Stimulated activated CD4-positive, alpha-beta T cell treated with anti-CD3 and anti-CD28 coated beads, TNF-alpha, amount 100 ng/mL, for 48 hours (primary cell): ENCODE measurements around the gene PAFAH1B1.
"Not testable (repeated sequence)": the region's sequence is repeated elsewhere in the genome, so short reads cannot be mapped to it uniquely, and the experiment has no call there.

Source experiments
- DNase-seq, 3 donors: peaks; one replicate each; pipeline ENCODE4 v3.0.0-alpha.2; 2020; ENCODE audit warnings: low read depth in 3 of 3

PAFAH1B1 gene

DNA sequence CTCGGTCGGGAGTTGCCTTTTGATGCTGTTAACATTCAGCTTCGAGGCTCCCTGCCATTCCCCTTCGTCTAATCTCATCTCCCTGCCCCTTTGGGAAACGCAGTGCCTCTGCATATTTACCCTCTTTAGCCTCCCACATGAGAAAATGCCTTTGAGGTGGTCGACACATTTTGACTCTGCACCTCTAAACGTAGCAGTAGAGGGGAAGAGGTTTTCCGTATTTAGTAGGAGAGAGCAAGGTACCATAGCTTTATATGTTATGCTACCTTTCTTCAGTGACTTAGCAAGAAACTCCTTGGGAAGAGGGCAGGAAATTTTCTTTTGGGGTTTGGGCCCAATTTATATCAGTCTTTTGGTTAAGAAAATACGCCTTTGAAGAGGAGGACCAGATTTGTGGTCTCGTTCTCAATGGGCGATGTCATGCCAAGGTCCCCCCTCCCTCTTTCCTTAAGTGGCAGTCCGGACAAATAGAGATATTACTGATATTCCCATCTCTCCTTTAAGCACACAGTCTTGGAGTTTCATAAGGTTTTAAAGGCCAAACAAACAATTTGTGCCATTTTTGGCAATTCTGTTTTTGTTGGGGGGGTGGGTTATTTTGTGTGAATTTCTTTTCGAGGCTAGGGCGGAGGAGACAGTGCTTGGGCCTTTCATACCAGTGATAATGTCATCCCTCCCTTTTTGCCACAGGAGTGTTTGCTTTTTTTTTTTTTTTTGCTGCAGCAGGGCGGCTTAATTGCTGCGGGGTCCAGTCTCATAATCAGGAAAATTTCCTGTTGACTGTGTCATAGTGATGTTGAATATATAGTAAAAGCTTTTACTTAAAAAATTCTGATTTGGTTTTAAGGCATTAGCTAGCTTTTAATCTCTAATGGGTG is 1.5 kb downstream of the PAFAH1B1 start:
- no peak for DNase-seq

DNA sequence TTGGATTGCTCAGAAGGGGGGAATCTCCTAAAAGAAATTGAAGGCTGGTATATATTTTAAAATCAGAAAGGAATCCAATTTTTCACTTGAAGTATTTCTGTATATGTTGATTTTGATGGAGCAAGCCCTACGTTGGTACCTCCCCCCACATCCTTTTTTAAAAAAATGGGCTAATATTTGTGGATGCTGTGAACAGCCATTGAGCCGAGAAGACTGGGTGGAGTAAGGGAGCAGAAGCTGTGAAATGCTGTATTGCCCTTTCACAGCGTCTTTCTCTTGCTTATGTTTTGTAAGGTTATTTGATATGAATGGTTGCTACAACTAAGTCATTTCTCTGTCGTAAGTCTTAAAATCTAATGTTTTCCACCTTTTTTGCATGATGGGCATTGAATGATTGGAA is 2.3 kb downstream of the PAFAH1B1 start:
- no peak for DNase-seq

DNA sequence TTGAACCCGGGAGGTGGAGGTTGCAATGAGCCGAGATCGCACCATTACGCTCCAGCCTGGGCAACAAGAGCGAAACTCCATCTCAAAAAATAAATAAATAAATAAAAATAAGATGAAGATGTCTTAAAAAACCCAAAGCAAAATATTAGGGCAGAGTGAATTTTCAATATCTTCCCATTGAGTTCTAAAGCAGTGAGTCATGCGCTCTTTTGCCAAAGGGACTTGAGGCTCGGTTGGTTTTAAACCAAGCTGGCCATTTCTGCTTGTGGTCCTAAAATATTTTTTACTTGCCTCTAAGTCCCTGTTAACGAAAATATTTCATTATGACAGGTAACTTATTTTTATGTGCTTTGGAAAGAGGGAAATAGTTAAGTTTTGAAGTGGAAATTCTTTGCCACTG is 4.7 kb downstream of the PAFAH1B1 start:
- DNase-seq = no peak

DNA sequence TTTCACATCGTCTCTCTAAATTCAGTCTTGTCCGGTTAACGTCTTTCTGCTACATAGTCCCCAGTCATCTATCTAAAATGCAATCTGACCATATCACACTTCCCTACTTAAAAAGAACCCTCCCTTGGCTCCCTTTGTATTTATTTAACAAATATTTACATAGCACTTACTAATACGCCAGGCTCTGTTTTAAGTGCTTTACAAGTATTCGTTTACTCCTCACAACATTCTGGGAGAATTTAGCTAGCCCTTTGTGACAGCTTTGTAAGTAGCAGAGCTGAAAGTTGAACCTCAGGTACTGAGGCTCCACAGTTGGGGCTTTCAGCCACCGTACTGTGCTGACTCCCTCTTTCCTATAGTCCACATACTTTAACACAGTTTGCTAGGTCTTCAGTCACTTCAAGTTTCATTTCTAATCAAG is 9.2 kb downstream of the PAFAH1B1 start:
- no peak for DNase-seq

DNA sequence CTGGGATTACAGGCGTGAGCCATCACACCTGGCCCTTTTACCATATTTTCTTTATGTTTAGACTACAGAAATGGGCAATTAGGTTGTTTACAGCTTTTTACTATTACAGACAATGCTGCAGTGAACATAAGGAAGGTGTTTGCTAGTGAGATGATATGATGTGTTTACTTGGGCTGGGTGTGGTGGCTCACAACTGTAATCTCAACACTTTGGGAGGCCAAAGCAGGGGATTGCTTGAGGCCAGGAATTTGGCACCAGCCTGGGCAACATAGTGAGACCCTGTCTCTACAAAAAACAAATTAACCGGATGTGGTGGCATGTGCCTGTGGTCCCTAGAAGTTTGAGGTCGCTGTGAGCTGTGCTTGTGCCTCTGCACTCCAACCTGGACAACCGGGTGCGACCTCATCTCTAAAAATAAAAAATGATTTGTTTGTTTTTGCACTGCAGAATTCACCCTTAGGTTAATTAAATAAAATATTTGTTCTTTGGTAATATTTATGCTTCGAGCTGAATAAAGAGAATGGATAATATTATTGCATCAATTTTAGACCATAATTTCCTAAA is 15.0 kb downstream of the PAFAH1B1 start:
- DNase-seq = no peak

DNA sequence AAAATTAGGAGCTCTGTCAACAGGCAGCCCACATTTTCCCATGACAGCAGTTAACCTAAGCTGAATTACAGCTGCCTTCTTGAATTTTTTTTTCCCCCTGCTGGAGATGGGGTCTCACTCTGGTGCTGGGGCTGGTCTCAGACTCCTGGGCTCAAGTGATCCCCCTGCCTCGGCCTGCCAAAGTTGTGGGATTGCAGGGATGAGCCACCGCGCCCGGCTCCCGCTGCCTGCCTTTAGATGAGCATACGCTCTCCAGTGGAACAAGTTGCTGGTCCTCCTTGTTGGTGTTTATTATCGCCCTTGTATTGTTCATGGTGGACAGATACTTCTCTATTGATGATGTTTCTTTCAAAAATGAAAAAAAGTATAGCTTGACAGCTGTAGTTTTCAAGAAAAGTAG is 15.6 kb downstream of the PAFAH1B1 start:
- DNase-seq = no peak

DNA sequence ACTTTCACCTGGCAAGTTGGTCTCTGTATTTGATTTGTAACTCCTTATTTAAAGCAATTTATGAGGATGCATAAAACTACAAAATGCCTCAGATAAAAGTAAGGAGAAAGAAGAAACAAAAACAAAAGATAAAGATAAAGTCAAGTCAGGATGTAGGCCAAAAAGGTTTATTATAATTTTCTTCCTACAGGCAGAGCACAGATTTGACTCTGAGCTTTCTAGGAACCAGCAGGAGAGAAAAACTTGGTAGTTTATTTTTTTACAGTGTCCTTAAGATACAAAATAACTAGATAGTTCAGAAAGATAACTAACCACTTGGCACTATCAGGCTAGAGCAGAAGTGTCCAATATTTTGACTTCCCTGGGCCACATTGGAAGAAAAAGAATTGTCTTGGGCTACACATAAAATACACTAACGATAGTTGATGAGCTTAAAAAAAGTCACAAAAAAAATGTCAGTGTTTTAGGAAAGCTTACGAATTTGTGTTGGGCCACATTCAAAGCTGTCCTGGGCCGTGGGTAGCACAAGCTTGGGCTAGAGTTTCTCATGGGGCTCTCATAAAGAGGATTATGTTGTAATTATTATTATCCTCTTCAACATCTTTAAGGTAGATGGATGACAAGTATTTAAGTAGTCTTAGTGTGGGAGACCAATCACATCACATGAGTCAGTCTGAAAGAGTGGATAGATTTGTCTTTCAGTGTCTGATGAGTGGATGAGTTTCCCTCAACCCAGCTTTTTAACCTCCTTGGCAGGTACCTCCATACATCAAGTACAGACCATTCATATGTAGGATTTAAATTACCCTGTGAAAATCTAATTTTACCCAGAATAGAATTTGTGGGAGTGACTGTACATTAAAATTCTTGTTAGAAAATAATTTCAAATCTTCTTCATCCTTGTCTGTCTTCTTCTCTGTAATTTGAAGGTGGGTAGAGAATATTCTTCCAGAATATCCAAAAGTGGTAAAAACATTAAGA is 17.0 kb downstream of the PAFAH1B1 start:
- no peak for DNase-seq

DNA sequence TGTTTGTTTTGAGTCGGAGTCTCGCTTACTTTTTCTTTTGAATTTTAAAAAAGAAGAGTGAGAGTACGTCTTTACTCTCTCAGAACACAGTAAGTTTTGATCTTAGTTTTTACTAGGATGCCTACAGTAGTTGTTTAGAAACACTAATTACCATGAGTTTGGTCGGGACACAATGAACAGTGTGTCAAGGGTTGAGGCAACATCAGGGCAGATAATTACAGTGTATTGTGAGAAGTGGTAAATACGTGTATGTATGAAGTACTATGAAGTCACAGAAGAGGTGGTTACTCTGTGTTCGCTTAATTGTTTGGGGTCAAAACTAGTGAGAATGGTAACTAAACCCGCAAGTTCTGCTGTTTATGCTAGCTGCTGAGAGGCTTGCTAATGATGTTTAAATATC is 18.2 kb downstream of the PAFAH1B1 start:
- no peak for DNase-seq

DNA sequence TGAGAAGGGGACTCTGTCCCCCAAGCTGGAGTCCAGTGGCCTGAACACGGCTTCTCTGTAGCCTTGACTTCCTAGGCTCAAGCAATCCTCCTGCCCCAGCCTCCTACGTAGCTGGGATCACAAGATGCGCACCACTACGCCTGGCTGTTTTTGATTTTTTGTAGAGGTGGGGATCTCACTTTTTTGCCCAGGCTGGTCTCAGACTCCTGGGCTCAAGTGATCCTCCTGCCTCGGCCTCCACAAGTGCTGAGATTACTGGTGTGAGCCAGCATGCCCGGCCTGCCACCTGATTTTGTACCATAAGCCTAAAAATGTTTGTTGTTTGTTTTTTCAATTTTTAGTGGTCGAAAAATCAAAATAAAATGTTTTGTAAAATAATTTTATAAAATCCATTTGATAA is 19.2 kb downstream of the PAFAH1B1 start:
- no peak for DNase-seq

DNA sequence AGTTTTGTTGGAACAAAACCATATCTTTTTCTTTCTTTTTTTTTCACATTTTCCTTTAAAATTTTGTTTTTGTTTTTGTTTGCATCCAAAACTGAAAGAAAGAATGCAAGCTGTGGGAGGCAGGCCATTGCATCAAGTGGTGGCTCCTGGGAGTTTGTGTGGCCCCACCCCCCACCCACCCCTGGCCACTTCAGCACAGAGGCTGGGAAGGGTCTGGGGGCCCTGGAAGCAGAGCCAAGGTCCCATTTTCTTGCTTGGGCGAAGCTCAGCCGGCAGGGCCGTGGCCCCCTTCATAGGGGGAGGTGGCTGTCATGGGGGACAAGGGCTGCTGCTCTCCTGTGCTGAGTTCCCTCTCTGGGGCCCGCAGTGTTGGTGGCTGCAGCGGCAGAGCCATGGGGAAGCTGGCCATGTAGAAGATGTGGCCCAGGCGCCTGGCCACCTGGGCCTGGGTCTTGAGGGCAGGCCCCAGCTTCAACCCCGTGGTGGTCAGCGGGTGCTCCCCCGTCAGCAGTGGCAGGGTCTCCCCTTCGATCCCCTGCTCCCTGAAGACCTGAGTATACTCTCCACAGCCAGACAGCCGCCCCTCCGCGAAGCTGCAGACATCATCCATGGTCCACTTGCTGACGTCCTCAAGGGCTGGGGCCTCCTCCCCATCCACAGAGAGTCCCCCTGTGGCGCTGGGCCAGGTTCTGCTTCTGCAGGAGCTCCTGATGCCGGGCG is 19.8 kb downstream of the PAFAH1B1 start:
- no peak for DNase-seq

DNA sequence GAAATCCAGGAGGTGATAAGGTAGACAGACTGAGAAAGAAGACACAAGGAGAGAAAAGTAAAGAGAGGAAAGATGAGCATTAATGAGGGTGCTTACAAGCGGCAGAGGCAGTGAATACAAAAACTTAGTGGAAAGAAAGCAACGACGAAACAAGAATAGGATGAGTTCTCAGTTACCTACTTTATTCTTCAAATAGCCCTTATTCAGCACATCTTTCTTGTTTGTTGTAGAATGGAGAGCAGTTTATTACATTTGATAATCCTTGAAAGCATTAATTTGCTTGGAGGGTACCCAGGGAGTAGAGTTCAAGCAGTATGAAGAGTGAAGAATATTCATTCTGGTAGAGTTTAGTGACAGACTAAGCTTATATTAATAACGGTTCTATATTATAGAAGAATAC is 22.4 kb downstream of the PAFAH1B1 start:
- no peak for DNase-seq

DNA sequence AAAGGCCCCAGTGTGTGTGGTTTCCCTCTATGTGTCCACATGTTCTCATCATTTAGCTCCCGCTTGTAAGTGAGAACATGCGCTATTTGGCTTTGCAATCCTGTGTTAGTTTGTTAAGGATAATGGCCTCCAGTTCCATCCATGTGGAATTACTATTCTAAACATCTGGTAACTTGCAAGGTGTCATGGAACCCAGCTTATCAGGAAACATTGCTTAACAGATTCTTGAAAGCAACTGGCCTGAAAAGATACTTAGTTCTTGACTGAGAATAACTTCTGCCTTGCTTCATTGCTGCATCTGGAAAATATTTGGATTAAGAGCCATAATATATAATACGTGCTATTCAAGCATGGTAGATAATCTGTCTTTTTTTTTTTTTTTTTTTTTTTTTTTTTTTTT is 27.8 kb downstream of the PAFAH1B1 start:
- no peak for DNase-seq

DNA sequence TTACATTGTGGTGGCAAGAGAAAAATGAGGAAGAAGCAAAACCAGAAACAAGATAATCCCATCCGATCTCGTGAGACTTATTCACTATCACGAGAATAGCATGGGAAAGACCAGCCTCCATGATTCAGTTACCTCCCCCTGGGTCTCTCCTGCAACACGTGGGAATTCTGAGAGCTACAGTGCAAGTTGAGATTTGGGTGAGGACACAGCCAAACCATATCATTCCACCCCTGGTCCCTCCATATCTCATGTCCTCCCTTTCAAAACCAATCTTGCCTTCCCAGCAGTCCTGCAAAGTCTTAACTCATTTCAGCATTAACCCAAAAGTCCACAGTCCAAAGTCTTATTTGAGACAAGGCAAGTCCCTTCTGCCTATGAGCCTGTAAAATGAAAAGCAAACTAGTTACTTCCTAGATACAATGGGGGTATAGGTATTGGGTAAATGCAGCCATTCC is 28.5 kb downstream of the PAFAH1B1 start:
- DNase-seq = not testable (repeated sequence)

DNA sequence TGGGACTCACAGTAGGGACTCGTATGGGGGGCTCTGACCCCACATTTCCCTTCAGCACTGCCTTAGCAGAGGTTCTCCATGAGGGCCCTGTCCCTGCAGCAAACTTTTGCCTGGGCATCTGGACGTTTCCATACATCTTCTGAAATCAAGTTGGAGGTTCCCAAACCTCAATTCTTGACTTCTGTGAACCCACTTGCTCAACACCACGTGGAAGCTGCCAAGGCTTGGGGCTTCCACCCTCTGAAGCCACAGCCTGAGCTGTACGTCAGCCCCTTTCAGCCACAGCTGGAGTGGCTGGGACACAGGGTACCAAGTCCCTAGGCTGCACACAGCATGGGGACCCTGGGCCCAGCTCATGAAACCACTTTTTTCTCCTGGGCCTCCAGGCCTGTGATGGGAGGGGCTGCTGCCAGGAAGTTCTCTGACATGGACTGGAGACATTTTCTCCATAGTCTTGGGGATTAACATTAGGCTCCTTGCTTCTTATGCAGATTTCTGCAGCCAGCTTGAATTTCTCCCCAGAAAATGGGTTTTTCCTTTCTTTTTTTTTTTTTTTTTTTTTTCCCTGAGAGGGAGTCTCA is 29.4 kb downstream of the PAFAH1B1 start:
- DNase-seq = not testable (repeated sequence)

DNA sequence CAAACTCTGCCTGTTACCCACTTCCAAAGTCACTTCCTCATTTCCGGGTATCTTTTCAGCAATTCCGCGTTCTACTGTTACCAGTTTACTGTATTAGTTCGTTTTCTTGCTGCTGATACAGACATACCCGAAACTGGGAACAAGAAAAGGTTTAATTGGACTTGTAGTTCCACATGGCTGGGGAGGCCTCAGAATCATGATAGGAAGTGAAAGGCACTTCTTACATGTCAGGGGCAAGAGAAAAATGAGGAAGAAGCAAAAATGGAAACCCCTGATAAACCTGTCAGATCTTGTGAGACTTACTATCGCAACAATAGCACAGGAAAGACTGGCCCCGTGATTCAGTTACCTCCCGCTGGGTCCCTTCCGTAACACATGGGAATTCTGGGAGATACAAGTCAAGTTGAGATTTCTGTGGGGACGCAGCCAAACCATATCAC is 30.9 kb downstream of the PAFAH1B1 start:
- no peak for DNase-seq

DNA sequence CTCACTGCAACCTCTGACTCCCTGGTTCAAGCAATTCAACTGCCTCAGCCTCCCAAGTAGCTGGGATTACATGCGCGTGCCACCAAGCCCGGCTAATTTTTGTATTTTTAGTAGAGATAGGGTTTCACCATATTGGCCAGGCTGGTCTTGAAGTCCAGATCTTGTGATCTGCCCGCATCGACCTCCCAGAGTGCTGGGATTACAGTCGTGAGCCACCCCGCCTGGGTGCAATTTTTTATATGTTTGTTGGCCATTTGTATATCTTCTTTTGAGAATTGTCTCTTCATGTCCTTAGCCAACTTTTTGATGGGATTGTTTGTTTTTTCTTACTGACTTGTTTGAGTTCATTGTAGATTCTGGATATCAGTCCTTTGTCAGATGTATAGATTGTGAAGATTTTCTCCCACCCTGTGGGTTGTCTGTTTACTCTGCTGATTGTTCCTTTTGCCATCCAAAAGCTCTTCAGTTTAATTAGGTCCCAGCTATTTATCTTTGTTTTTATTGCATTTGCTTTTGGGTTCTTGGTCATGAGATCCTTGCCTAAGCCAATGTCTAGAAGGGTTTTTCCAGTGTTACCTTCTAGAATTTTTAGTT is 33.3 kb downstream of the PAFAH1B1 start:
- DNase-seq = not testable (repeated sequence)

DNA sequence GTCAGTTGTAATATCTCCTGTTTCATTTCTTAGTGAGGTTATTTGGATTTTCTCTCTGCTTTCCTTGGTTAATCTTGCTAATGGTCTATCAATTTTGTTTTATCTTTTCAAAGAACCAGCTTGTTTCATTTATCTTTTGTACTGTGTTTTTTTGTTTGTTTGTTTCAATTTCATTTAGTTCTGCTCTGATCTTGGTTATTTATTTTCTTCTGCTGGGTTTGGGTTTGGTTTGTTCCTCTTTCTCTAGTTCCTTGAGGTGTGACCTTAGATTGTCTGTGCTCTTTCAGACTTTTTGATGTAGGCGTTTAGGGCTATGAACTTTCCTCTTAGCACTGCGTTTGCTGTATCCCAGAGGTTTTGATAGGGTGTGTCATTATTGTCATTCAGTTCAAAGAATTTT is 35.5 kb downstream of the PAFAH1B1 start:
- not testable (repeated sequence) for DNase-seq

DNA sequence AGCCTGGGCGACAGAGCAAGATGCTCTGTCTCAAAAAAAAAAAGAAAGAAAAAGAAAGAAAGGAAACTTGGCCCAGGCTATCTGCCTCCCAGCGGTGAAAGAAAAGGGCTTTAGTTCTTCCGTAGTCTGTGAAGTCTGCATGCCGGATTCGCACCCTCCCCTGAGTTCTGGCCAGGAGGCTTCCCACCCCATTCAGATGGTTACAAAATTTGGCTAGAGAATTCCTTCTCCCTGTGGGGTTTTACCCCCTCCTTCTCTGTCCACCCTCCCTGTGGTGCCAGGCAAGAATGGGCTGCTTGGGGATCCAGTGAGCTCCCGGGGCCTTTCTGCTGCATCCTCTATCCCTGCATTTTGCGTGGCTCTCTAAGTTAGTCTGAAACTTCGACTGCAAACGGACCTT is 37.8 kb downstream of the PAFAH1B1 start:
- DNase-seq = no peak

DNA sequence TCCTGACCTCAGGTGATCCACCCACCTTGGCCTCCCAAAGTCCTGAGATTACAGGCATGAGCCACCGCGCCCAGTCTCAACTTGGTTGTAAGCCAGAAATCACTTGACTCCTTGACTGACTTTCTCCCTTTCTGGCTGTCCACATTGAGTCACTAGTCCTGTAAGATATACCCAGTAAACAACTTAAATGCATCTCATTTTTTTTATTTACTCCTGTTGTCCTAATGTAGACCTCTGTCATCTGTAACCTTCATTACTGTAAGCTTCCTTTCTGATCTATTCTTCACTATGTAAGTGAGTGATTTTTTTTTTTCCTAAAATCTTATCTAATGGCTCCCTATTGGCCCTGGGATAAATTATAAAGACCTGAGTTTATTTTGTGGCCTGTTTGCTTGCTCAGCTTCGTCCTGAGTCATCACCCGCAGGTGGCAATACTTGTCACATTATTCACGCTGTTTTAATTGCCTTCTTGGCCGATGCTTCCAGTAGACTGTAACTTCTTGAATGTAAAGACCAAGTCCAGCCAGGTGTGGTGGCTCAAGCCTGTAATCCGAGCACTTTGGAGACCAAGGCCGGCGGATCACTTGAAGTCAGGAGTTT is 41.0 kb downstream of the PAFAH1B1 start:
- DNase-seq = no peak

DNA sequence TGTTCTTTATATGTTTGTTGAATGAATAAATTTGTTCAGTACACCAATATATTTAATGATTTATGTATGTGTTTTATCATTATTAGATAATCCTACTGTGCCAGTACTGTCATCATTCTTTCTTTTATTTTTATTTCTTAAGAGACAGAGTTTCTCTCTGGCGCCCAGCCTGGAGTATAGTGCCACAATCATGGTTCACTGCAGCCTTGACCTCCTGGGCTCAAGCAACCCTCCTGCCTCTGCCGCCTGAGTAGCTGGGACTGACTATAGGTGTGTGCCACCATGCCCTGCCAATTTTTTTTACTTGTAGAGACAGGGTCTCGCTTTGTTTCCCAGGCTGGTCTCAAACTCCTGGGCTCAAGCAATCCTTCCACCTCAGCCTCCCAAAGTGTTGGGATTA is 41.8 kb downstream of the PAFAH1B1 start:
- DNase-seq = no peak
